Endodermal cell (in vitro differentiated cells): Measurements from ENCODE around the gene OARD1. TPM values are rescaled to one million over a fixed set of nuclear protein-coding genes. Genes with fewer than 3 reads are reported as not detected.

Source experiments
- DNase-seq: peaks from one replicate; pipeline ENCODE4 v3.0.0-alpha.2; 2017
- H3K27ac ChIP-seq: 2 replicates; pipeline ENCODE4 v1.5.1; 2013; ENCODE audit warnings: mild to moderate bottlenecking, low read depth, low read length, moderate library complexity
- H3K27me3 ChIP-seq: 2 replicates; pipeline ENCODE4 v1.6.1; 2013; ENCODE audit warnings: mild to moderate bottlenecking, low read length, moderate library complexity; ENCODE audit not compliant: insufficient read depth, control insufficient read depth, poor library complexity, severe bottlenecking
- H3K36me3 ChIP-seq: 2 replicates; pipeline ENCODE4 v1.7.0; 2013; ENCODE audit warnings: mild to moderate bottlenecking, low read length, moderate library complexity; ENCODE audit not compliant: control insufficient read depth, insufficient read depth
- H3K4me1 ChIP-seq: one replicate; pipeline ENCODE4 v1.7.0; 2013; ENCODE audit warnings: low read length; ENCODE audit not compliant: control insufficient read depth, insufficient read depth
- H3K4me3 ChIP-seq: 2 replicates; pipeline ENCODE4 v1.5.1; 2013; ENCODE audit warnings: mild to moderate bottlenecking, low read length, moderate library complexity
- H3K9ac ChIP-seq: 2 replicates; pipeline ENCODE4 v1.6.1; 2013; ENCODE audit warnings: mild to moderate bottlenecking, low read length, moderate library complexity; ENCODE audit not compliant: poor library complexity, severe bottlenecking; ENCODE audit errors: extremely low read depth
- H3K9me3 ChIP-seq: 2 replicates; pipeline ENCODE4 v1.6.1; 2013; ENCODE audit warnings: mild to moderate bottlenecking, low read length, moderate library complexity; ENCODE audit not compliant: control insufficient read depth
- H3K27ac Mint-ChIP-seq: 2 replicates; pipeline ENCODE4 v1.8.0; 2020; ENCODE audit warnings: mixed read lengths
- H3K27me3 Mint-ChIP-seq: 2 replicates; pipeline ENCODE4 v1.8.0; 2021; ENCODE audit warnings: mild to moderate bottlenecking, mixed read lengths; ENCODE audit not compliant: insufficient read depth
- H3K36me3 Mint-ChIP-seq: 2 replicates; pipeline ENCODE4 v1.8.0; 2020; ENCODE audit warnings: low read depth, mixed read lengths
- H3K4me1 Mint-ChIP-seq: 2 replicates; pipeline ENCODE4 v1.8.0; 2020; ENCODE audit warnings: mixed read lengths
- H3K4me3 Mint-ChIP-seq: 2 replicates; pipeline ENCODE4 v1.8.0; 2020; ENCODE audit warnings: mild to moderate bottlenecking, moderate library complexity, mixed read lengths
- H3K9me3 Mint-ChIP-seq: 2 replicates; pipeline ENCODE4 v1.8.0; 2020; ENCODE audit warnings: mild to moderate bottlenecking, mixed read lengths
- WGBS, 2 experiments: methylation state at CpG; one replicate each; pipeline versions ENCODE4 v1.1.5 to v1.1.7; 2013; ENCODE audit warnings: missing lambda C conversion rate in 2 of 2, mixed read lengths in 1 of 2; ENCODE audit not compliant: insufficient coverage in 1 of 2, insufficient read length in 1 of 2; 5-methylcytosine and 5-hydroxymethylcytosine counted together
- total RNA-seq, 2 donors: library from RNA; stranded (reverse); fragmentation: NEBNext Ultra II Directional in 1 of 2; extraction: Animal tissue kit (Norgen Biotek cat#: 25700) in 1 of 2; gene quantifications; 2 replicates in 1 of 2; 3 replicates in 1 of 2; pipeline ENCODE4 v1.2.1, GENCODE V29; 2021
- TF ChIP-seq, protein P1 (sequence below): fragments of 200-600 bp; sonication (generic); conservative IDR thresholded peaks from 2 replicates; pipeline ENCODE4 v1.5.0; 2021; ENCODE audit warnings: antibody characterized with exemption, mild to moderate bottlenecking

The OARD1 gene
- total RNA-seq, 2 donors from 2014 or later = 33.8 to 40.7 TPM

GRCh38 chr6:41056768-41057490, 15.2 kb downstream of the OARD1 start:
- Mint-ChIP-seq H3K9me3 (no peaks in the 10 kb centered on the region), H3K27me3 (no peaks in the 10 kb centered on the region), H3K4me1 (peaks cover 57% of the 10 kb centered on the region), H3K27ac (no peak overlapping the region), H3K36me3 (peaks cover 13% of the 10 kb centered on the region), H3K4me3 (no peak overlapping the region)
- H3K9ac ChIP-seq = no peak overlapping the region
- H3K27me3 ChIP-seq = no peaks in the 10 kb centered on the region
- H3K4me1 ChIP-seq = peaks cover 17% of the 10 kb centered on the region
- WGBS, 2 experiments = 90 to 100% methylated on average over 3 to 6 of the region's 6 CpGs
- TF ChIP-seq, protein P1, sequence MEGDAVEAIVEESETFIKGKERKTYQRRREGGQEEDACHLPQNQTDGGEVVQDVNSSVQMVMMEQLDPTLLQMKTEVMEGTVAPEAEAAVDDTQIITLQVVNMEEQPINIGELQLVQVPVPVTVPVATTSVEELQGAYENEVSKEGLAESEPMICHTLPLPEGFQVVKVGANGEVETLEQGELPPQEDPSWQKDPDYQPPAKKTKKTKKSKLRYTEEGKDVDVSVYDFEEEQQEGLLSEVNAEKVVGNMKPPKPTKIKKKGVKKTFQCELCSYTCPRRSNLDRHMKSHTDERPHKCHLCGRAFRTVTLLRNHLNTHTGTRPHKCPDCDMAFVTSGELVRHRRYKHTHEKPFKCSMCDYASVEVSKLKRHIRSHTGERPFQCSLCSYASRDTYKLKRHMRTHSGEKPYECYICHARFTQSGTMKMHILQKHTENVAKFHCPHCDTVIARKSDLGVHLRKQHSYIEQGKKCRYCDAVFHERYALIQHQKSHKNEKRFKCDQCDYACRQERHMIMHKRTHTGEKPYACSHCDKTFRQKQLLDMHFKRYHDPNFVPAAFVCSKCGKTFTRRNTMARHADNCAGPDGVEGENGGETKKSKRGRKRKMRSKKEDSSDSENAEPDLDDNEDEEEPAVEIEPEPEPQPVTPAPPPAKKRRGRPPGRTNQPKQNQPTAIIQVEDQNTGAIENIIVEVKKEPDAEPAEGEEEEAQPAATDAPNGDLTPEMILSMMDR = no peak
- no peak overlapping the region for H3K4me3 ChIP-seq
- no peak overlapping the region for H3K27ac ChIP-seq
- DNase-seq = no peak
- no peaks in the 10 kb centered on the region for H3K9me3 ChIP-seq
- H3K36me3 ChIP-seq = no peaks in the 10 kb centered on the region

- Mint-ChIP-seq H3K4me3 (no peak overlapping the region), H3K27ac (no peak overlapping the region), H3K27me3 (no peaks in the 10 kb centered on the region), H3K9me3 (no peaks in the 10 kb centered on the region), H3K36me3 (peaks cover 9% of the 10 kb centered on the region), H3K4me1 (peaks cover 61% of the 10 kb centered on the region)
- no peak overlapping the region for H3K4me3 ChIP-seq
- no peaks in the 10 kb centered on the region for H3K27me3 ChIP-seq
- H3K27ac ChIP-seq = no peak overlapping the region
- no peak for DNase-seq
- no peaks in the 10 kb centered on the region for H3K9me3 ChIP-seq
- no peak overlapping the region for H3K9ac ChIP-seq
- TF ChIP-seq, protein P1 = no peak
- H3K4me1 ChIP-seq = peaks cover 21% of the 10 kb centered on the region
- 86% methylated on average over 3 of the region's 3 CpGs for WGBS, 2 experiments
- H3K36me3 ChIP-seq = no peaks in the 10 kb centered on the region
Measured at GRCh38 chr6:41055149-41055548, 17.0 kb downstream of the OARD1 start.

DNA sequence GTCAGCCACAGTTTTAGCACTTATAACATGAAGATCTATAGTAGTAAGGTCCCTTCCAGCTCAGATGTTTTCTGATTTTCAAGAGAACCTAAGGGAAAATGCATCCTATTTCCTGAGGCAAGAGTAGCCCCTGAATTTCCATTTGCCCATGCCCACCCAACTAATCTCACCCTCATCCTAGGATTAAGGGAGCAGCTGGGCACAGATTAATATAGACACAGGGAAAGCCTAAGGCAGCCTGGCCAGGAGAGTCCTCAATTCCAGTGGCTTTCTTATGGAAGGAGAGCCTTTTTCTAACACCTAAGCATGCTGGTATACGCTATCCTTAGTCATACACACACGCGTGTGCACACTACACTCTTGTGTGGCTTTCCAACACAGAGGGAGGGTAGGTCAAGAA, 17.6 kb downstream of the OARD1 start:
- no peaks in the 10 kb centered on the region for H3K36me3 ChIP-seq
- H3K27me3 Mint-ChIP-seq = no peaks in the 10 kb centered on the region
- H3K4me1 ChIP-seq = peaks cover 22% of the 10 kb centered on the region
- no peak for DNase-seq
- no peaks in the 10 kb centered on the region for H3K9me3 Mint-ChIP-seq
- peaks cover 57% of the 10 kb centered on the region for H3K4me1 Mint-ChIP-seq
- TF ChIP-seq, protein P1 = no peak
- H3K27ac ChIP-seq = no peak overlapping the region
- H3K4me3 Mint-ChIP-seq = no peak overlapping the region
- H3K9ac ChIP-seq = no peak overlapping the region
- H3K9me3 ChIP-seq = no peaks in the 10 kb centered on the region
- WGBS, 2 experiments = 91 to 100% methylated on average over 2 to 3 of the region's 3 CpGs
- no peak overlapping the region for H3K4me3 ChIP-seq
- H3K36me3 Mint-ChIP-seq = peaks cover 9% of the 10 kb centered on the region
- H3K27ac Mint-ChIP-seq = no peak overlapping the region
- H3K27me3 ChIP-seq = no peaks in the 10 kb centered on the region
